Stimulated activated CD8-positive, alpha-beta memory T cell treated with anti-CD3 and anti-CD28 coated beads, Interleukin-4, amount 100 ng/mL, for 24 hours (primary cell): ENCODE results near the gene TMEM115.

ENCODE experiments used
- DNase-seq: peaks from one replicate; pipeline ENCODE4 v3.0.0-alpha.2; 2020; ENCODE audit warnings: low read depth

The TMEM115 gene

GRCh38 chr3:50378024-50378423 is 18.7 kb upstream of the TMEM115 start:
- no peak for DNase-seq

- DNase-seq, result no peak
Measured at GRCh38 chr3:50375258-50375931, 16.1 kb upstream of the TMEM115 start.

- no peak for DNase-seq
Measured at GRCh38 chr3:50374363-50375257, 15.3 kb upstream of the TMEM115 start.

GRCh38 chr3:50373146-50374051 is 14.1 kb upstream of the TMEM115 start:
- no peak for DNase-seq

GRCh38 chr3:50372349-50372748 is 13.0 kb upstream of the TMEM115 start:
- DNase-seq, result no peak

GRCh38 chr3:50371133-50371685 is 11.9 kb upstream of the TMEM115 start:
- no peak for DNase-seq

- no peak for DNase-seq
Measured at GRCh38 chr3:50370594-50370993, 11.3 kb upstream of the TMEM115 start.

GRCh38 chr3:50369012-50369670 is 9.8 kb upstream of the TMEM115 start:
- DNase-seq, result no peak

- DNase-seq, result no peak
Measured at GRCh38 chr3:50365842-50366220, 6.5 kb upstream of the TMEM115 start.

- DNase-seq, result peak; percentile 90
Measured at GRCh38 chr3:50365080-50365841, 5.9 kb upstream of the TMEM115 start.

GRCh38 chr3:50364573-50365079 is 5.3 kb upstream of the TMEM115 start:
- no peak for DNase-seq

GRCh38 chr3:50359760-50360110 is 414 bp upstream of the TMEM115 start:
- DNase-seq, result no peak

GRCh38 chr3:50358355-50358910 is 888 bp downstream of the TMEM115 start:
- DNase-seq, result no peak

- DNase-seq, result no peak
Measured at GRCh38 chr3:50357481-50357880, 1.8 kb downstream of the TMEM115 start.

- no peak for DNase-seq
Measured at GRCh38 chr3:50356553-50356952, 2.8 kb downstream of the TMEM115 start.

GRCh38 chr3:50355829-50356552 is 3.3 kb downstream of the TMEM115 start:
- DNase-seq, result no peak

GRCh38 chr3:50354850-50355249 is 4.5 kb downstream of the TMEM115 start:
- no peak for DNase-seq

- DNase-seq, result no peak
Measured at GRCh38 chr3:50354186-50354764, 5.0 kb downstream of the TMEM115 start.
